ENCODE measurements around the gene IRX6. TPM values are rescaled to one million over a fixed set of nuclear protein-coding genes. Genes with fewer than 3 reads are reported as not detected.

Gene IRX6
- total and polyA plus RNA-seq, 2 experiments from 2014 or later, result 0.10 TPM; not detected in 1

DNA sequence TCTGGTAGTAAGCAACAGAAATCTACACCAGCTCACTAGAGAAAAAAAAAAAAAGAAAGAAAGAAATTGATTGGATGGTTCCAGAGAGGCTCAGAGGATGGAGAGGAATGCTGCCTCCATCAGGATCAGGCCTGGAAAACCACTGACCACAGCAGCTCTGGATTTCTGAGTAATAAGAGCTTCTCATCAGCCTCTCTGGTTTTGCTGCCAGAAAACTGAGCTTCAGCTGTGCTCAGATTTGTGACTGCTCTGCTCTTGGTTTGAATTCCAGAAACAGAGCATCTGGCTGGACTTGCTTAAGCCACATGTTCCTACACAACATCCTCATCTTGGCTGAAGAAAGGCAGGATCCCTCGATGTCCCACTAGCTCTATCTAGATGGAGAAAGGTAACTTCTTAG is 25.9 kb downstream of the IRX6 start:
- 90% methylated on average over 1 of the region's 1 CpG for WGBS (ENCODE audit: low lambda C conversion rate, missing lambda C conversion rate)
- Histone ChIP-seq H3K79me2 (no peaks in the 10 kb centered on the region), H3K27me3 (no peaks in the 10 kb centered on the region), H4K20me1 (ENCODE audit: insufficient read depth, poor library complexity, severe bottlenecking) (no peaks in the 10 kb centered on the region), H3K36me3 (replicated peaks; ENCODE audit: insufficient read depth, low read depth) (no peaks in the 10 kb centered on the region), H3K4me3 (no peak overlapping the region), H3K9me2 (replicated peaks; ENCODE audit: insufficient read depth) (no peaks in the 10 kb centered on the region), H3K27ac (no peak overlapping the region), H3K4me1 (ENCODE audit: insufficient read depth) (no peaks in the 10 kb centered on the region), H2AFZ (no peak overlapping the region), H3K4me2 (no peak overlapping the region), H3K9me3 (ENCODE audit: low read depth) (no peaks in the 10 kb centered on the region)
- TF ChIP-seq CTCF (IDR thresholded peaks at IDR 0.05; ENCODE audit: poor library complexity) (no peak), EZH2 (IDR thresholded peaks at IDR 0.05; ENCODE audit: borderline replicate concordance) (no peak), EZH2phosphoT487 (IDR thresholded peaks at IDR 0.05; ENCODE audit: low read depth, severe bottlenecking, unreplicated experiment) (no peak)
- no peak for DNase-seq (ENCODE audit: low spot score)

DNA sequence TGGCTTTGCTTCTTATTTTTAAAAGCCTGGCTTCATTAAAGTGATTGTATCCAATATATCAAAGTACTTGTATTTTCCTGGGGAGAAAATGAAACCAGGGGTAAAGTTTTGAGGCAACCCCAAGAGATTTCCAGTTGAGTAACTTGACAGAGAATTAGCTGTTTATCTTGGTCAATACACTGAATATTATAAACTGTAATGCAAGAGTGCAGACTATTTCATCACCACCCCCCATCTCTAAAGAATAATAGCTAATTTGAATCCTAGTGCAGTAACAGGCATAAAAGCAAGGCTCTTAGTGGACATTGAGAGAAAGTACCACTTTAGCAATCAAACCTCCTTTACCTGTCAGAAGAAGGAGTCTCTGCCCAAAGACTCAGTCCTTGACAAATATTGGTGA is 27.0 kb downstream of the IRX6 start:
- H3K4me1 ChIP-seq (ENCODE audit: insufficient read depth), result no peaks in the 10 kb centered on the region
- no peak overlapping the region for H3K27ac ChIP-seq
- H3K27me3 ChIP-seq, result no peaks in the 10 kb centered on the region
- no peak overlapping the region for H2AFZ ChIP-seq
- H3K9me3 ChIP-seq (ENCODE audit: low read depth), result no peaks in the 10 kb centered on the region
- no peak overlapping the region for H3K4me2 ChIP-seq
- no peak overlapping the region for H3K4me3 ChIP-seq
- H3K79me2 ChIP-seq, result no peaks in the 10 kb centered on the region
- no peaks in the 10 kb centered on the region for H4K20me1 ChIP-seq (ENCODE audit: insufficient read depth, poor library complexity, severe bottlenecking)
- no peak for DNase-seq (ENCODE audit: low spot score)
- TF ChIP-seq CTCF (IDR thresholded peaks at IDR 0.05; ENCODE audit: poor library complexity) (no peak), EZH2phosphoT487 (IDR thresholded peaks at IDR 0.05; ENCODE audit: low read depth, severe bottlenecking, unreplicated experiment) (no peak), EZH2 (IDR thresholded peaks at IDR 0.05; ENCODE audit: borderline replicate concordance) (no peak)
- no peaks in the 10 kb centered on the region for H3K36me3 ChIP-seq (replicated peaks; ENCODE audit: insufficient read depth, low read depth)
- H3K9me2 ChIP-seq (replicated peaks; ENCODE audit: insufficient read depth), result no peaks in the 10 kb centered on the region

- no peak overlapping the region for H3K27ac ChIP-seq
- H3K4me2 ChIP-seq, result no peak overlapping the region
- H3K79me2 ChIP-seq, result no peaks in the 10 kb centered on the region
- no peaks in the 10 kb centered on the region for H3K27me3 ChIP-seq
- no peak overlapping the region for H3K4me3 ChIP-seq
- H3K36me3 ChIP-seq (replicated peaks; ENCODE audit: insufficient read depth, low read depth), result no peaks in the 10 kb centered on the region
- TF ChIP-seq EZH2 (IDR thresholded peaks at IDR 0.05; ENCODE audit: borderline replicate concordance) (no peak), EZH2phosphoT487 (IDR thresholded peaks at IDR 0.05; ENCODE audit: low read depth, severe bottlenecking, unreplicated experiment) (no peak), CTCF (IDR thresholded peaks at IDR 0.05; ENCODE audit: poor library complexity) (no peak)
- no peaks in the 10 kb centered on the region for H3K9me2 ChIP-seq (replicated peaks; ENCODE audit: insufficient read depth)
- no peak overlapping the region for H2AFZ ChIP-seq
- H4K20me1 ChIP-seq (ENCODE audit: insufficient read depth, poor library complexity, severe bottlenecking), result no peaks in the 10 kb centered on the region
- no peak for DNase-seq (ENCODE audit: low spot score)
- 61% methylated on average over 3 of the region's 3 CpGs for WGBS (ENCODE audit: low lambda C conversion rate, missing lambda C conversion rate)
- H3K4me1 ChIP-seq (ENCODE audit: insufficient read depth), result no peaks in the 10 kb centered on the region
- H3K9me3 ChIP-seq (ENCODE audit: low read depth), result no peaks in the 10 kb centered on the region
These were observed 27.9 kb downstream of the IRX6 start for GRCh38 chr16:55351936-55352335.

DNA sequence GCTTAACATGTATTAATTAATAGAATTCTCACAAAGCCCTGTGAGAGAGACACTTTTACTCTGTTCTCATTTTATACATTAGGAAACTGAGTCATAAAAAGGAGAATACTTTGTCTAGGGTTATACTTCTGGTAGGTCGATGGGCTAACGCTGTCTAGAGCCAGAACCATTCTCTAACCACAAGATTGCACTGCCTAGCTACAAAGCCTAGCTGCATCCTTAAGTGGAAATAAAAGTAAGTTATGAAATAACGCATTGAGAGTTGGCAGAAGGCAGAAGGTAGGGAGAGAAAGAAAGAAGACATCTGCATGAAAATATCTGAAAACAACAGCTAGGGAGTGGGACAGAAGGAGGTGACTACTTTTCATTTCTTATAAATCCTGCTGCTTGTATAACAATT is 33.2 kb downstream of the IRX6 start:
- Histone ChIP-seq H3K4me3 (no peak overlapping the region), H4K20me1 (ENCODE audit: insufficient read depth, poor library complexity, severe bottlenecking) (no peaks in the 10 kb centered on the region), H3K27me3 (peaks cover 11% of the 10 kb centered on the region), H3K4me1 (ENCODE audit: insufficient read depth) (no peaks in the 10 kb centered on the region), H2AFZ (no peak overlapping the region), H3K36me3 (replicated peaks; ENCODE audit: insufficient read depth, low read depth) (no peaks in the 10 kb centered on the region), H3K79me2 (no peaks in the 10 kb centered on the region), H3K9me3 (ENCODE audit: low read depth) (no peaks in the 10 kb centered on the region), H3K4me2 (no peak overlapping the region), H3K27ac (no peak overlapping the region), H3K9me2 (replicated peaks; ENCODE audit: insufficient read depth) (no peaks in the 10 kb centered on the region)
- 80% methylated on average over 3 of the region's 3 CpGs for WGBS (ENCODE audit: low lambda C conversion rate, missing lambda C conversion rate)
- no peak for TF ChIP-seq CTCF (IDR thresholded peaks at IDR 0.05; ENCODE audit: poor library complexity)
- no peak for TF ChIP-seq EZH2 (IDR thresholded peaks at IDR 0.05; ENCODE audit: borderline replicate concordance)
- no peak for TF ChIP-seq EZH2phosphoT487 (IDR thresholded peaks at IDR 0.05; ENCODE audit: low read depth, severe bottlenecking, unreplicated experiment)
- DNase-seq (ENCODE audit: low spot score), result no peak
